Stimulated activated naive B cell treated with anti-CD40 and anti-IgM and Interleukin-4, amounts not matched to agents 10 μg/mL and 1 μg/mL and 100 μg/mL, for 72 hours (primary cell): ENCODE measurements around the gene CHN2.
A peak's percentile ranks its signal among the peaks of the same experiment; 100 is the strongest.

Source experiments
- ATAC-seq, 2 donors: fragments of 150-1000 bp; cut with Tn5 transposase; replicated peaks; 2 replicates each; pipeline ENCODE4 v1.10.0; 2021; ENCODE audit warnings: moderate library complexity in 1 of 2
- DNase-seq: peaks from one replicate; pipeline ENCODE4 v3.0.0; 2021
- H3K27ac Mint-ChIP-seq: one replicate; pipeline ENCODE4 v1.8.0; 2022; ENCODE audit warnings: mild to moderate bottlenecking, mixed read lengths
- H3K27me3 Mint-ChIP-seq, 2 donors: one replicate each; pipeline ENCODE4 v1.8.0; 2022; ENCODE audit warnings: mixed read lengths in 2 of 2
- H3K36me3 Mint-ChIP-seq, 2 donors: one replicate each; pipeline ENCODE4 v1.8.0; 2022; ENCODE audit warnings: mixed read lengths in 2 of 2, mild to moderate bottlenecking in 1 of 2
- H3K4me1 Mint-ChIP-seq, 2 donors: one replicate each; pipeline ENCODE4 v1.8.0; 2022; ENCODE audit warnings: mixed read lengths in 2 of 2, mild to moderate bottlenecking in 1 of 2
- H3K4me3 Mint-ChIP-seq, 2 donors: one replicate each; pipeline ENCODE4 v1.8.0; 2022; ENCODE audit warnings: mild to moderate bottlenecking in 2 of 2, mixed read lengths in 2 of 2, moderate library complexity in 1 of 2
- H3K9me3 Mint-ChIP-seq, 2 donors: one replicate each; pipeline ENCODE4 v1.8.0; 2022; ENCODE audit warnings: mixed read lengths in 2 of 2, mild to moderate bottlenecking in 1 of 2

CHN2 gene

DNA sequence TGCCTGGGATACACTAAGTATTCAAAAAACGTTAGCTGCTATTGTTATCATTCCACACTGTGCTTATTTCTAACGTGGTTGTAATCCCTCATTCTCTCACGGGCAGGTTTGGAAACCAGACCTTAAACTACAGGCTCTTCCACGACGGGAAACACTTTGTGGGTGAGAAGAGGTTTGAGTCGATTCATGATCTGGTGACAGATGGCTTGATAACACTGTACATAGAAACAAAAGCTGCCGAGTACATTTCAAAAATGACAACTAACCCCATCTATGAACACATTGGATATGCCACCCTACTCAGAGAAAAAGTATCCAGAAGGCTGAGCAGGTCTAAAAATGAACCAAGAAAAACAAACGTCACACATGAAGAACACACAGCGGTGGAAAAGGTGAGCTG, 205.9 kb downstream of the CHN2 start:
- H3K9me3 Mint-ChIP-seq = no peaks in the 10 kb centered on the region
- peaks cover 11 to 17% of the 10 kb centered on the region in 2 donors for H3K27me3 Mint-ChIP-seq
- no peak for ATAC-seq
- no peak overlapping the region for H3K27ac Mint-ChIP-seq
- H3K4me1 Mint-ChIP-seq = no peaks in the 10 kb centered on the region
- no peaks in the 10 kb centered on the region for H3K36me3 Mint-ChIP-seq
- H3K4me3 Mint-ChIP-seq = no peak overlapping the region
- DNase-seq = no peak

DNA sequence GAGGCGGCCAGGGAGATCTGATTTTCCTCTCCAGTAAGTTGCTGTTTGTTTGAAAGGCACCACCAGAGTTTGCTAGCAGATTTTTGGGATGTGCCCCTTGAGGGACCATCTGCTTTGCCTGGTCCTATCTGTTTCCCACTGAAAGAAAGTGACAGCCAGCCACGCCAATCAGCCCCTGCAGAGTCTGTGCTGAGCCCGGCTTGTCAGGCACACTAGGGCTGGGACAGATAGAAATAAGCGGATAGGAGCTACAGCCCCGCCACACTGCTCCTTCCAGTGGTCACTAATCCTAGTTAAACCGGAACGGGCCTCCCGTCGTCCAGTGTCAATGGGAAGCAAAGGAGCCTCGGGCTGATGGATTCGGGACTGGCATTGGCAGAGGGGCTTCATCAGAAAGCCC, 207.2 kb downstream of the CHN2 start:
- Mint-ChIP-seq H3K36me3 (no peaks in the 10 kb centered on the region), H3K4me3 (no peak overlapping the region), H3K4me1 (no peaks in the 10 kb centered on the region), H3K9me3 (no peaks in the 10 kb centered on the region), H3K27ac (no peak overlapping the region), H3K27me3 (peaks cover 14 to 19% of the 10 kb centered on the region in 2 donors)
- ATAC-seq = no peak
- no peak for DNase-seq

DNA sequence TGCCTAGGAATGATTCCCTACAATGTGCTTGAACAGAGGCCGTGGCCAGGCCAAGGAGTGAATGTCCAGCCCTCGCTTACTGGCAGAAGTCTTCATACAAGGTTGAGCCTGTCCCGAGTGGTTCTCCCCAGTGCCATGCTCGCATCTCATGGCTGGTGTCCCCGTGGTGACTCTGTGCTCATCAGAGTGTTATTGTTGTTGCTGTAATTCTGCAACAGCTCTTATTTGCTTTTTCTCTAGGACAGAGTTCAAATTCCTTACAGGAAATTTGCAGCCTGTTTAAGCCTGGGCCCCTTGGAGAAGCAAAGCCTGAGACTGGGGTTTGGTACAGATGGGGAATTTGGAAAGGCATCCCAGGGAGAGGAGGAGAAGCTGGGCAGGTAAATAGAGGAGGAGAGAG, 211.3 kb downstream of the CHN2 start:
- no peak overlapping the region for H3K4me3 Mint-ChIP-seq
- no peaks in the 10 kb centered on the region for H3K36me3 Mint-ChIP-seq
- peak overlapping the region; percentile 40 for H3K27ac Mint-ChIP-seq

DNA sequence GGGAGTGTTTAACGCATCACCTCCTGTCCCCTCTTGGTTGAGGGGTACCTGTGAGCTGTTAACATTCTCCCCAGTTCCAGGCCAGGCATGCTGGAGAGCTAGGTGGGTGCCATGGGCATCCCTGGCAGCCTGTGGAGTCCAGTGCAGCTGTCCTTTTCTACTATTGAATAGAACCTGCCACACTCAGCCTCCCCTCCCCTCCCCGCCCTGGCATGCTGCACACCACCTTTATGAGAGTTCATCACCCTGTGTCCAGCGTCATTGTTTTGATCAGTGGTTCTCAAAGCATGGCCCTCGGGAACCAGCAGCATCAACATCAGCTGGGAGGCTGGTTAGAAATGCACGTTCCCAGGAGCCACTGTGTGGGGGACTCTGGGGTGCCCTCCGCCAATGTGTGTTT, 211.8 kb downstream of the CHN2 start:
- DNase-seq = no peak
- Mint-ChIP-seq H3K4me3 (no peak overlapping the region), H3K27me3 (peaks cover 21 to 35% of the 10 kb centered on the region in 2 donors), H3K4me1 (no peaks in the 10 kb centered on the region), H3K27ac (no peak overlapping the region), H3K9me3 (no peaks in the 10 kb centered on the region), H3K36me3 (no peaks in the 10 kb centered on the region)
- no peak for ATAC-seq

More for the DNA sequence above, 211.3 kb downstream of the CHN2 start:
- Mint-ChIP-seq H3K4me1 (no peaks in the 10 kb centered on the region), H3K27me3 (peaks cover 21 to 30% of the 10 kb centered on the region in 2 donors), H3K9me3 (no peaks in the 10 kb centered on the region)
- ATAC-seq (no peak), DNase-seq (no peak)

DNA sequence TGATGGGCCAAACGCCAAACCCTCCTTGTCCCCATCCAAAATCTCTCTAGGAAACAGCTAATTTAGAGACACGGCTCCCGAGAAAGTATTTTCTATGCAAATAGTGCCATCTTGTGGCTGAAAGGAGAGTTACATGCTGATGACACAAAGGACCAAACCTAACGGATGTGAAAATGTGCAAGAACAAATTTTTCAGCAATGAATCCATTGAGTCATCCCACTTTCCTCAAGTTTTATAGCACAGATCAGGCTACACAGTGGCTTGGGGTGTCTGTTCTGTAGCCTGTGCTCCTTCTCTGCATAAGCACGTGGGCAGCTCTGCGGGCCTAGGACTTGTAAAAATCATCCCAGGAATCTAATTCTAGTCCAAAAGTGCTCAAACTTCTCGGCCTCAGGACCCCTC, 214.3 kb downstream of the CHN2 start:
- no peaks in the 10 kb centered on the region for H3K4me1 Mint-ChIP-seq
- DNase-seq (peak; percentile 21), ATAC-seq (peak; percentile 54 to 61)
- no peaks in the 10 kb centered on the region for H3K9me3 Mint-ChIP-seq
- no peak overlapping the region for H3K27ac Mint-ChIP-seq
- no peaks in the 10 kb centered on the region for H3K36me3 Mint-ChIP-seq
- no peak overlapping the region for H3K4me3 Mint-ChIP-seq
- peaks cover 21 to 40% of the 10 kb centered on the region in 2 donors for H3K27me3 Mint-ChIP-seq

DNA sequence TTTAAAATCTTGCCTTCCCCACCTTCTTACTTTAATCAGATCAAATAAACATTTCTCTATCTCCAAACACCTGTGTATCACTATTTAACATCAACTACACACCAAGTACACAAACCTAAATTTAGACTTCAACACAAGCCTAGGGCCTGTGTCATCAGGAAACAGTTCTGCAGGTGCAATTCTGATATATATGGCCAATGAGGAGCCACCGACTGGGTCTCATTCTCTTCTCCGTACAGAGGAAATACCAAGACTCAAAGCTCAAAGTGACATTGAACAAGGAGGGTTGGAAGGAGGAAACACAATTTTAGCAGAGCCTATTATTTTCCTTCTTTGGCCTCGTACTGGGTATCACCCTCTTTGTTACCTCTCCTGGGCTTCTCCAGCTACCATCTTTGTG, 216.4 kb downstream of the CHN2 start:
- H3K36me3 Mint-ChIP-seq = no peaks in the 10 kb centered on the region
- no peaks in the 10 kb centered on the region for H3K9me3 Mint-ChIP-seq
- ATAC-seq = no peak
- peaks cover 20 to 41% of the 10 kb centered on the region in 2 donors for H3K27me3 Mint-ChIP-seq
- H3K27ac Mint-ChIP-seq = no peak overlapping the region
- no peak overlapping the region for H3K4me3 Mint-ChIP-seq
- no peaks in the 10 kb centered on the region for H3K4me1 Mint-ChIP-seq
- DNase-seq = no peak

DNA sequence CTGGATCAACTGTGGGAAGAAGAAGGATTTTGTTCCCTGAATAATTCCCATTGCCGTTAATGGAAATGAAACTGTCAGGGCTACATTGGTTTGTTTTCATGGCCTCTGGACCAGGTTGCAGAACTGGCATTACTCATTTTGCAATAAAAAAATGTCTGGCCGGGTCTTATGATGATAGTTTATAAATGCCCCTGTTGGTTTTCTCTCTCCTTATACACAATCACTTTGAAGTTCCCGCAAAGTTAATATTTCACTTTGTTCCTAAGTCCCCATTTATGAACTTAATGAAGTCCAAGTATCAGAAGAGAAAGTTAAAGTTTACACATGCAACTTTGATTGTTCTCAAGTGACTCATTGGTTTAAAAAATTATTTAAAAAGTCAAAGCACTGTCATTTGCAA, 218.3 kb downstream of the CHN2 start:
- Mint-ChIP-seq H3K27ac (no peak overlapping the region), H3K4me1 (no peaks in the 10 kb centered on the region), H3K9me3 (no peaks in the 10 kb centered on the region), H3K4me3 (no peak overlapping the region), H3K27me3 (peaks cover 18 to 26% of the 10 kb centered on the region in 2 donors), H3K36me3 (no peaks in the 10 kb centered on the region)
- DNase-seq (no peak), ATAC-seq (no peak)

DNA sequence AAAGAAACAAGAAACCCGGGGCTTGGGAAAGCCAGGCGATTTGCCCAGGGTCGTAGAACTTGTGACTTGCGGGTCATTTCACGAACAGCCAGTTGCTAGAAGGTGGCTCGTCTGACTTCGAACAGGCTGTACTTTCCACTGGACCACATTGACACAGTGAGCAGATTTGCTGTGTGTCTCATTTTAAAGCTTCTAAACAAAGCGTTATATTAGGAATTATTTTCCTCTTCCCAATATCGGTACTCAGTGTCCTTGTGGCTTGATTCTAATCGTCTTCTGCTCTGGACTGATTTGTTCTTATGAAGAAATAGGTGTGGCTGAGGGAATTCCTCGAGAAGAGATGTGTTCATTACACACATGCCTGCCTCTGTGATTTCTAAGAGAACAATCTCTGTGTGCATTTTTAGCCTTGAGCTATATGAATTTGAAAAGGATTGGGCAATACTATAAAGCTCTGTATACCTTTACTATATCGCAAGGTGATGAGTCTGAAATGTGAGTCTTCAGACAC, 219.1 kb downstream of the CHN2 start:
- Mint-ChIP-seq H3K36me3 (no peaks in the 10 kb centered on the region), H3K4me1 (no peaks in the 10 kb centered on the region), H3K27ac (no peak overlapping the region), H3K27me3 (peaks cover 17 to 21% of the 10 kb centered on the region in 2 donors), H3K9me3 (no peaks in the 10 kb centered on the region), H3K4me3 (no peak overlapping the region)
- DNase-seq (no peak), ATAC-seq (no peak)

DNA sequence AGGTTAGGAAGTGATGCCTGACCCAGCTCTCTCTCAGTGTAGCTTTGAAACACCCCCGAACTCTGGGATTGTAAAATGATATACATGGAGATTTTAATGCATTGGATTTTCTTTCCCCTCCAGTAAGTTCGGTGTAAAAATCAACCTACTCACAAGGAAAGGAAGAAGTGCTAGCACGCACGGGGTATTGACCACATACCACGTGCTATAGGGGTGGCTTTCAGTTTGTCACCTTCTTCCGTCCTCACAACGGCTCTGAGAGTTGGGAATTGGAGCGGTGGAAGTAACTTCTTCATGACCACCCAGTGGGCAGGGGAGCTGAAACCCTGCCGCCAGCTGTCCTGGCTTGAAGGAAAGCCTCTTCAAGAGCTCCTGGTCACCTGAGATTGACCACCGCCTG, 219.6 kb downstream of the CHN2 start:
- H3K4me1 Mint-ChIP-seq = no peaks in the 10 kb centered on the region
- ATAC-seq (no peak), DNase-seq (no peak)
- no peak overlapping the region for H3K27ac Mint-ChIP-seq
- H3K27me3 Mint-ChIP-seq = peaks cover 14 to 19% of the 10 kb centered on the region in 2 donors
- H3K4me3 Mint-ChIP-seq = no peak overlapping the region
- no peaks in the 10 kb centered on the region for H3K36me3 Mint-ChIP-seq
- no peaks in the 10 kb centered on the region for H3K9me3 Mint-ChIP-seq

DNA sequence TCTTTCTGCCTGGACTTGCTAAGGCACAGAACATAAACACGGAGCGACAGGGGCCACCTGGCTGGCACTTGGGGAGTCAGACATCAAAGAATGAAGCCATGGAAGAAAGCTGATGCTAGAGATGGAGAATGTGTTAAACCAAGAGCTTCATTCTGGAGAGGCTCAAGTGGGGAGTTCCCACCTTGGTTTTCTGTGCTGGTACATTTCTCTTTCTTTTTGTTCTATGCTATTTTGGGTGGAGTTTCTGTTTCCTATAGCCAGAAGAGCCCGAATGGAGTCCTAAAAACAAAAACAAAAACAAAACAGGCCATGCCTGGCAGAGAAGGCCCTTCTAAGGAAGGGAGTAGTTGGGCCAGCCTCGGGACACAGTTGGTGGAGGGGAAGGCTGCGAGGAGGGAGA, 220.6 kb downstream of the CHN2 start:
- H3K9me3 Mint-ChIP-seq = no peaks in the 10 kb centered on the region
- no peak overlapping the region for H3K4me3 Mint-ChIP-seq
- H3K36me3 Mint-ChIP-seq = no peaks in the 10 kb centered on the region
- H3K27ac Mint-ChIP-seq = no peak overlapping the region
- DNase-seq = no peak
- H3K4me1 Mint-ChIP-seq = no peaks in the 10 kb centered on the region
- ATAC-seq = no peak
- H3K27me3 Mint-ChIP-seq = peaks cover 14 to 19% of the 10 kb centered on the region in 2 donors

DNA sequence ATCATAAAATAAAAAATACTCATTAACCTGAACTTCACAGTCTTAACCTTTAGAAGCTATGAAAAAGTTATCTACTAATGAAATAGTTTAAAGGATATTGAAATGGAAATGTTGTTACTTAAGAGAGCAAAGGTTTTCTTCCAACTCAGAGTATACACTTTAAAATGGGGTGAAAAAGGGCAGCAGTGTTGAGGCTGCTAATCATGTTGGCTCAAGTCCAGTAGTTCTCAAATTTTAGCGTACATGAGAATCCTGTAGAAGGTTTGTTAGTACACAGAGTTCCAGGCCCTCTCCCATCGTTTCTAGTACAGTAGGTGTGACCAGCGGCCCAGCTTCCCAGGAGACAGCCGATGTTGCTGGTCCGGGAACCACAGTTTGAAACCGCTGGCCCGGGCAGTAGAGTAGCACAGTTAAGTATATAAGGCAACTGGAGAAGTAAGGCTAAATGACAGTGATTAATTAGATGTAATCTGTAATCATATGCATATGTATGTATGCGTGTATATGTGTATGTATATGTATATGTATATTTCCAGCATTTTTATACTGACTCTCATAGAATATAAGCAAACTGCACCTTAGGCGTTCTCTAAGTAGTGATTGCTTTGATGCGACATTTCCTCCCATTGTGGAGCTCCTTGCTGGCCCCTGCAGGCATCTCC, 221.8 kb downstream of the CHN2 start:
- ATAC-seq = no peak
- Mint-ChIP-seq H3K27ac (no peak overlapping the region), H3K4me1 (no peaks in the 10 kb centered on the region), H3K36me3 (no peaks in the 10 kb centered on the region), H3K27me3 (peaks cover 14% of the 10 kb centered on the region in 2 donors), H3K4me3 (no peak overlapping the region), H3K9me3 (no peaks in the 10 kb centered on the region)
- DNase-seq = no peak

DNA sequence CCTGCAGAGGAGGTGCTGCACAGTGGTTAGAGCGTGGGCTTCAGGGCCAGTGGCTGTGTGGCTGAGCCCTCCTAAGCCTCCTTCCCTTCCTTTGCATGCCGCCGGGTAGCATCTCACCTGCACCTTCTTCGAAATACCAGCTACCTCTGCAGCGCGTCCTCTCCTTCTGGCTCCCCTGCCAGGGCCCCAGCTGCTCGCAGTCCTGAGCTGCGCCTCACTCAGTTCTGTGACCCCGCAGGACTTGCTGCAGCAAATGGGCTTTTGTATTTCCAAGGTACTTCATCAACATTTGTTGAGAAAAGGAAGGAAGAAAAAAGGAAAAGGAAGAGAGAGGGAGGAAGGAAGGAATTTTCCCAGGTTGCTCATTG, 222.3 kb downstream of the CHN2 start:
- peaks cover 9 to 14% of the 10 kb centered on the region in 2 donors for H3K27me3 Mint-ChIP-seq
- H3K9me3 Mint-ChIP-seq = no peaks in the 10 kb centered on the region
- no peak overlapping the region for H3K4me3 Mint-ChIP-seq
- ATAC-seq (no peak), DNase-seq (no peak)
- H3K27ac Mint-ChIP-seq = no peak overlapping the region
- H3K4me1 Mint-ChIP-seq = no peaks in the 10 kb centered on the region
- no peaks in the 10 kb centered on the region for H3K36me3 Mint-ChIP-seq

DNA sequence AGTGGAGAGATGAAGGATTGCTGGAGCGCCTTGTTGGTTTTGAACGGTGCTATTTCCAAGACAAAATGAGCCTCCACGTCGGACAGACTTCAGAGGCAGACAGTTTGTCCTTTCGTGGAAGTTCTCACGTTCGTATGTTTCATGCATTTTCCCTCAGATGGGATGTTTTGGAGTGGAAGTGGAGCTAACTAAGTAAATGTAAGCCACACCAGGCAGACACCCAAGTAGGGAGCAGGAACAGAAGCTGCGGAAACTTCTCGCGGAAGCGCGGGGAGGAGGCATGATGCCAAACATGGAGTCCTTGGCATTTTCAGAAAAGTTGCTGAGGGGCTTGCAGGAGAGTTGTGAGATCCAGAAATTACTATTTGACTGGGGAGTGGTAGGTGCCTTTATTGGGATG, 223.5 kb downstream of the CHN2 start:
- H3K36me3 Mint-ChIP-seq = no peaks in the 10 kb centered on the region
- no peak for DNase-seq
- ATAC-seq = no peak
- no peaks in the 10 kb centered on the region for H3K4me1 Mint-ChIP-seq
- H3K4me3 Mint-ChIP-seq = no peak overlapping the region
- peaks cover 9 to 14% of the 10 kb centered on the region in 2 donors for H3K27me3 Mint-ChIP-seq
- H3K27ac Mint-ChIP-seq = no peak overlapping the region
- no peaks in the 10 kb centered on the region for H3K9me3 Mint-ChIP-seq

DNA sequence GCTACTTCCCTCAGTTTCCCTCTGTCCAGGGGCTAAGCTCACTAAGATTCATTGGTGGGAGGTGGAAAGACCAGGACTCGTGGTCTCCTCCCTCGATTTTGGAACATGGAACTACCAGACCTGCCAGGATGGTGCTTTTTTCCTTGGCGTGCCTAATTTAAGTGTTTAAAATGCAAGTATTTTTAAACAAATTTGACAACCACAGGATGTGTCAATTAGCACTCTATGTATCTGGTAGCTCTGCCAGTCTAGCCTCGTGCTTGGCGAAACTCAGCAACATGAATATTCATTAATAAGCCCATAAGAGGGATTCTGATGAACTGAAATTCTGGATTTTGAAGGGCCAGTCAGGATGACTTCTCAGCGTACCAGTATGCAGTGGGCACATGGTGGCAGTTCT, 224.1 kb downstream of the CHN2 start:
- H3K36me3 Mint-ChIP-seq = no peaks in the 10 kb centered on the region
- no peak overlapping the region for H3K4me3 Mint-ChIP-seq
- H3K9me3 Mint-ChIP-seq = no peaks in the 10 kb centered on the region
- H3K27me3 Mint-ChIP-seq = peaks cover 9 to 14% of the 10 kb centered on the region in 2 donors
- no peak for ATAC-seq
- H3K27ac Mint-ChIP-seq = no peak overlapping the region
- DNase-seq = no peak
- no peaks in the 10 kb centered on the region for H3K4me1 Mint-ChIP-seq

DNA sequence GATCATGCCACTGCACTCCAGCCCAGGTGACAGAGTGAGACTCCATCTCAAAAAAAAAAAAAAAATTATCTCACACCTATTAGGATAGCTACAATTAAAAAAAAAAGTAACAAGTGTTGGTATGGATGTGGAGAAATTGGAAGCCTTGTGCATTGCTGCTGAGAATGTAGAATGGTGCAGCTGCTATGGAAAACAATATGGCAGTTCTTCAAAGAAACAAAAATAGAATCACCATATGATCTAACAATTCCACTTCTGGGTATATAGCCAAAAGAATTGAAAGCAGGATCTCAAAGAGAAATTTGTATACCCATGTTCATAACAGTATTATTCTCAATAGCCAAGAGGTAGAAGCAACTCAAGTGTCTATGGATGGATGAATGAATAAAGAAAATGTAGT, 225.4 kb downstream of the CHN2 start:
- no peak for DNase-seq
- peaks cover 4 to 9% of the 10 kb centered on the region in 2 donors for H3K27me3 Mint-ChIP-seq
- H3K36me3 Mint-ChIP-seq = no peaks in the 10 kb centered on the region
- no peaks in the 10 kb centered on the region for H3K4me1 Mint-ChIP-seq
- no peak for ATAC-seq
- no peak overlapping the region for H3K4me3 Mint-ChIP-seq
- no peaks in the 10 kb centered on the region for H3K9me3 Mint-ChIP-seq
- no peak overlapping the region for H3K27ac Mint-ChIP-seq
